ENCODE data around the gene LFNG. TPM values are rescaled to one million over a fixed set of nuclear protein-coding genes. Genes with fewer than 3 reads are reported as not detected.
A peak's percentile ranks its signal among the peaks of the same experiment; 100 is the strongest.
"Not testable (repeated sequence)": the region's sequence is repeated elsewhere in the genome, so short reads cannot be mapped to it uniquely, and the experiment has no call there.

The LFNG gene
- total RNA-seq, 4 donors from 2014 or later = 105 to 198 (median 150) TPM

- no peaks in the 10 kb centered on the region for H3K27me3 ChIP-seq
- H3K27ac ChIP-seq = peak overlapping the region; percentile 77
- 38% methylated on average over 8 of the region's 17 CpGs for WGBS
Observed at GRCh38 chr7:2527505-2528467, 8.2 kb downstream of the LFNG start.

GRCh38 chr7:2528481-2529095 is 9.0 kb downstream of the LFNG start:
- H3K4me3 ChIP-seq = no peak overlapping the region
- no peaks in the 10 kb centered on the region for H3K27me3 ChIP-seq
- H3K4me1 ChIP-seq = peaks cover 88% of the 10 kb centered on the region

More at GRCh38 chr7:2527505-2528467, 8.2 kb downstream of the LFNG start:
- Histone ChIP-seq H3K9me3 (no peaks in the 10 kb centered on the region), H3K4me1 (peaks cover 96% of the 10 kb centered on the region), H3K4me3 (no peak overlapping the region), H3K36me3 (peaks cover 14% of the 10 kb centered on the region)
- DNase-seq (ENCODE audit: low spot score in 2 of 2) = no peak
- TF ChIP-seq POLR2AphosphoS5 (IDR thresholded peaks at IDR 0.05) = no peak
- no peak for TF ChIP-seq EP300 (IDR thresholded peaks at IDR 0.05)
- no peak for TF ChIP-seq CTCF (IDR thresholded peaks at IDR 0.05)
- TF ChIP-seq POLR2A (IDR thresholded peaks at IDR 0.05) = no peak

GRCh38 chr7:2529161-2530070 is 9.8 kb downstream of the LFNG start:
- no peak for TF ChIP-seq POLR2AphosphoS5 (IDR thresholded peaks at IDR 0.05)
- DNase-seq (ENCODE audit: low spot score in 2 of 2) = no peak
- H3K27ac ChIP-seq = peak overlapping the region; percentile 77
- peaks cover 80% of the 10 kb centered on the region for H3K4me1 ChIP-seq
- no peaks in the 10 kb centered on the region for H3K27me3 ChIP-seq
- H3K9me3 ChIP-seq = no peaks in the 10 kb centered on the region
- peaks cover 14% of the 10 kb centered on the region for H3K36me3 ChIP-seq
- 34% methylated on average over 9 of the region's 30 CpGs for WGBS
- no peak overlapping the region for H3K4me3 ChIP-seq

More at GRCh38 chr7:2528481-2529095, 9.0 kb downstream of the LFNG start:
- TF ChIP-seq POLR2AphosphoS5 (IDR thresholded peaks at IDR 0.05) = no peak
- H3K9me3 ChIP-seq = no peaks in the 10 kb centered on the region
- H3K36me3 ChIP-seq = peaks cover 14% of the 10 kb centered on the region
- peak overlapping the region; percentile 77 for H3K27ac ChIP-seq
- DNase-seq (ENCODE audit: low spot score in 2 of 2) = no peak
- 74% methylated on average over 7 of the region's 18 CpGs for whole genome bisulfite sequencing

- peaks cover 14% of the 10 kb centered on the region for H3K36me3 ChIP-seq
- H3K4me3 ChIP-seq = no peak overlapping the region
- no peaks in the 10 kb centered on the region for H3K9me3 ChIP-seq
- no peak for DNase-seq (ENCODE audit: low spot score in 2 of 2)
- TF ChIP-seq POLR2AphosphoS5 (IDR thresholded peaks at IDR 0.05) (no peak), EP300 (IDR thresholded peaks at IDR 0.05) (no peak), POLR2A (IDR thresholded peaks at IDR 0.05) (no peak), CTCF (IDR thresholded peaks at IDR 0.05) (no peak)
- H3K27me3 ChIP-seq = no peaks in the 10 kb centered on the region
- peaks cover 72% of the 10 kb centered on the region for H3K4me1 ChIP-seq
- H3K27ac ChIP-seq = peak overlapping the region; percentile 77
- WGBS = 42% methylated on average over 8 of the region's 16 CpGs
Observed at GRCh38 chr7:2530071-2530987, 10.8 kb downstream of the LFNG start.

GRCh38 chr7:2530994-2531795 is 11.6 kb downstream of the LFNG start:
- WGBS = 30% methylated on average over 2 of the region's 43 CpGs
- Histone ChIP-seq H3K27ac (peak overlapping the region; percentile 77), H3K4me1 (peaks cover 66% of the 10 kb centered on the region), H3K4me3 (peak overlapping the region; percentile 10)
- DNase-seq (ENCODE audit: low spot score in 2 of 2); H3K9me3 ChIP-seq; H3K27me3 ChIP-seq; H3K36me3 ChIP-seq: not testable (repeated sequence)

GRCh38 chr7:2531796-2532110 is 12.2 kb downstream of the LFNG start:
- 35% methylated on average over 8 of the region's 17 CpGs for WGBS
- DNase-seq (ENCODE audit: low spot score in 2 of 2); H3K36me3 ChIP-seq; H3K9me3 ChIP-seq; H3K27me3 ChIP-seq: not testable (repeated sequence)
- Histone ChIP-seq H3K27ac (peak overlapping the region; percentile 77), H3K4me1 (peaks cover 60% of the 10 kb centered on the region), H3K4me3 (peak overlapping the region; percentile 10)

GRCh38 chr7:2532199-2532772 is 12.7 kb downstream of the LFNG start:
- not testable (repeated sequence) for H3K27me3 ChIP-seq; H3K36me3 ChIP-seq; H3K9me3 ChIP-seq; H3K4me3 ChIP-seq; DNase-seq (ENCODE audit: low spot score in 2 of 2)
- H3K4me1 ChIP-seq = peaks cover 55% of the 10 kb centered on the region
- H3K27ac ChIP-seq = peak overlapping the region; percentile 77
- WGBS = 68% methylated on average over 5 of the region's 15 CpGs

- no CpG with 5 or more reads among the region's 8 CpGs for WGBS
- not testable (repeated sequence) for H3K27me3 ChIP-seq
Observed at GRCh38 chr7:2532816-2533215, 13.2 kb downstream of the LFNG start.

GRCh38 chr7:2533566-2533965 is 14.0 kb downstream of the LFNG start:
- H3K4me3 ChIP-seq; H3K9me3 ChIP-seq; H3K36me3 ChIP-seq; H3K27me3 ChIP-seq; DNase-seq (ENCODE audit: low spot score in 2 of 2); H3K27ac ChIP-seq: not testable (repeated sequence)
- H3K4me1 ChIP-seq = peaks cover 42% of the 10 kb centered on the region
- 45% methylated on average over 5 of the region's 8 CpGs for WGBS

More at GRCh38 chr7:2532816-2533215, 13.2 kb downstream of the LFNG start:
- H3K27ac ChIP-seq; H3K9me3 ChIP-seq; H3K36me3 ChIP-seq; H3K4me3 ChIP-seq; DNase-seq (ENCODE audit: low spot score in 2 of 2): not testable (repeated sequence)
- peaks cover 49% of the 10 kb centered on the region for H3K4me1 ChIP-seq
